ENCODE results near the gene DMXL2. TPM values are rescaled to one million over a fixed set of nuclear protein-coding genes. Genes with fewer than 3 reads are reported as not detected.

Gene DMXL2
- total RNA-seq, 1 experiment from 2014 or later, result 37.3 TPM

DNA sequence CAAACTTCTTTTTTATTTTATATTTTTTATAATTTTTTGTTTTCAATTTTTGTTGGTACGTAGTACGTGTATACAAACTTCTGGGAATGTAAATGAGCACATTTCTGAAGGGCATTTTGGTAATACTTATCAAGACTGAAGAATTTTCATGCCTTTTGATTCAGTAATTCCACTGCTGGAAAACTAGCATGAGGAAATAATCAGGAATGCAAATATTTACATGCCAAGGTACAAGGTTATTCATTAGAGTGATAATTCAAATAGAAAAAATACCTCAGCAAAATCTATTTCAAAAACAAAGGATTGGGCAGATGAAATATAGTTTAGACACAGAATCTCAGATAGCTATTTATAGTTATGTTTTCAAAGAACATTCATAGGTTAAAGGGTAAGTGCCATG lies 128.7 kb downstream of the DMXL2 start:
- no peaks in the 10 kb centered on the region for H3K36me3 ChIP-seq (ENCODE audit: control insufficient read depth, insufficient read depth, low read length)
- no peaks in the 10 kb centered on the region for H3K27me3 ChIP-seq (ENCODE audit: control insufficient read depth, insufficient read depth, low read length)
- POLR2A ChIA-PET, result no interaction called here
- H3K27ac ChIP-seq (ENCODE audit: low read length), result no peak overlapping the region
- BruUV-seq (replicated peaks), result no TSS peak
- no peaks in the 10 kb centered on the region for H3K4me1 ChIP-seq (ENCODE audit: control insufficient read depth, insufficient read depth, low read length)
- ATAC-seq (no peak), DNase-seq (ENCODE audit: low read depth, low spot score) (no peak)
- in situ Hi-C loops (cut with HindIII; ENCODE audit: low pct_unique_long_range_greater_than_20kb, low sequenced_read_pairs), result no loop called here
- CTCF ChIA-PET, result no interaction called here
- no peak overlapping the region for H3K4me3 ChIP-seq (ENCODE audit: low read depth in 2 of 2, low read length in 2 of 2)
- TF ChIP-seq SIN3A (IDR thresholded peaks at IDR 0.05; ENCODE audit: borderline replicate concordance, insufficient read depth, low read depth, low read length) (no peak), TCF7L2 (IDR thresholded peaks at IDR 0.05; ENCODE audit: low read depth, low read length) (no peak), CTCF (IDR thresholded peaks at IDR 0.05) (no peak), POLR2AphosphoS5 (IDR thresholded peaks at IDR 0.05; ENCODE audit: low read depth, low read length) (no peak)
- TF ChIP-seq, protein P1, sequence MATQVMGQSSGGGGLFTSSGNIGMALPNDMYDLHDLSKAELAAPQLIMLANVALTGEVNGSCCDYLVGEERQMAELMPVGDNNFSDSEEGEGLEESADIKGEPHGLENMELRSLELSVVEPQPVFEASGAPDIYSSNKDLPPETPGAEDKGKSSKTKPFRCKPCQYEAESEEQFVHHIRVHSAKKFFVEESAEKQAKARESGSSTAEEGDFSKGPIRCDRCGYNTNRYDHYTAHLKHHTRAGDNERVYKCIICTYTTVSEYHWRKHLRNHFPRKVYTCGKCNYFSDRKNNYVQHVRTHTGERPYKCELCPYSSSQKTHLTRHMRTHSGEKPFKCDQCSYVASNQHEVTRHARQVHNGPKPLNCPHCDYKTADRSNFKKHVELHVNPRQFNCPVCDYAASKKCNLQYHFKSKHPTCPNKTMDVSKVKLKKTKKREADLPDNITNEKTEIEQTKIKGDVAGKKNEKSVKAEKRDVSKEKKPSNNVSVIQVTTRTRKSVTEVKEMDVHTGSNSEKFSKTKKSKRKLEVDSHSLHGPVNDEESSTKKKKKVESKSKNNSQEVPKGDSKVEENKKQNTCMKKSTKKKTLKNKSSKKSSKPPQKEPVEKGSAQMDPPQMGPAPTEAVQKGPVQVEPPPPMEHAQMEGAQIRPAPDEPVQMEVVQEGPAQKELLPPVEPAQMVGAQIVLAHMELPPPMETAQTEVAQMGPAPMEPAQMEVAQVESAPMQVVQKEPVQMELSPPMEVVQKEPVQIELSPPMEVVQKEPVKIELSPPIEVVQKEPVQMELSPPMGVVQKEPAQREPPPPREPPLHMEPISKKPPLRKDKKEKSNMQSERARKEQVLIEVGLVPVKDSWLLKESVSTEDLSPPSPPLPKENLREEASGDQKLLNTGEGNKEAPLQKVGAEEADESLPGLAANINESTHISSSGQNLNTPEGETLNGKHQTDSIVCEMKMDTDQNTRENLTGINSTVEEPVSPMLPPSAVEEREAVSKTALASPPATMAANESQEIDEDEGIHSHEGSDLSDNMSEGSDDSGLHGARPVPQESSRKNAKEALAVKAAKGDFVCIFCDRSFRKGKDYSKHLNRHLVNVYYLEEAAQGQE (IDR thresholded peaks at IDR 0.05; ENCODE audit: insufficient read depth in 1 of 2, low read depth in 2 of 2, low read length in 1 of 2), result no peak
- intact Hi-C loops (cut with micrococcal nuclease; ENCODE audit: unreplicated experiment), result no loop called here
- no peaks in the 10 kb centered on the region for H3K9me3 ChIP-seq (ENCODE audit: control insufficient read depth, insufficient read depth, low read depth, low read length)

DNA sequence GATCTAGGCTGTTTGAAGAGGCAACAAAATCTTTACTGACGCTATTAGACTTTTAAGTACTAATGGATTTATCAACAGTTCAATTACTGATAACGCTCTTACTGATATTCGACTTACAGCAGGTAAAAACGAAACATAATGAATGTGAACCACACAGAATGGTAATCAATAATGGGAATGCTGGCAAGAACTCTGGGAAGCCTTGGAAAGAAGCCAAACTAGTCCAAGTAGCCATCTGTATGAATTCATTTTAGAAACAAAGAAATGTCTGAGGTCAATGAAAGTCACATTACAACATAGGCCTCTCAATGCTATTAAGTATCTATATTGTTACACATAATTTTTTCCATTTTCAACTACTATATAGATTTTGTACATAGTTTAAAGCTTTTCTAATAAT lies 130.0 kb downstream of the DMXL2 start:
- TF ChIP-seq, protein P1 (IDR thresholded peaks at IDR 0.05; ENCODE audit: insufficient read depth in 1 of 2, low read depth in 2 of 2, low read length in 1 of 2), result no peak
- TF ChIP-seq TCF7L2 (IDR thresholded peaks at IDR 0.05; ENCODE audit: low read depth, low read length) (no peak), CTCF (IDR thresholded peaks at IDR 0.05) (no peak), SIN3A (IDR thresholded peaks at IDR 0.05; ENCODE audit: borderline replicate concordance, insufficient read depth, low read depth, low read length) (no peak)
- no peak for DNase-seq (ENCODE audit: low read depth, low spot score)
- no peaks in the 10 kb centered on the region for H3K9me3 ChIP-seq (ENCODE audit: control insufficient read depth, insufficient read depth, low read depth, low read length)
- POLR2A ChIA-PET, result no interaction called here
- H3K4me1 ChIP-seq (ENCODE audit: control insufficient read depth, insufficient read depth, low read length), result no peaks in the 10 kb centered on the region
- no peaks in the 10 kb centered on the region for H3K36me3 ChIP-seq (ENCODE audit: control insufficient read depth, insufficient read depth, low read length)
- intact Hi-C loops (cut with micrococcal nuclease; ENCODE audit: unreplicated experiment) (no loop called here), in situ Hi-C loops (cut with HindIII; ENCODE audit: low pct_unique_long_range_greater_than_20kb, low sequenced_read_pairs) (no loop called here)
- ATAC-seq, result no peak
- BruUV-seq (replicated peaks), result no TSS peak
- H3K27me3 ChIP-seq (ENCODE audit: control insufficient read depth, insufficient read depth, low read length), result no peaks in the 10 kb centered on the region
- no peak overlapping the region for H3K4me3 ChIP-seq (ENCODE audit: low read depth in 2 of 2, low read length in 2 of 2)
- H3K27ac ChIP-seq (ENCODE audit: low read length), result no peak overlapping the region
- CTCF ChIA-PET, result no interaction called here

Measured in Panc1 (cell line).